GM18873 (cell line): ENCODE results near the gene SHISA8.
"Not testable (repeated sequence)": the region's sequence is repeated elsewhere in the genome, so short reads cannot be mapped to it uniquely, and the experiment has no call there.

Source experiments
- ATAC-seq: cut with Tn5 transposase; IDR thresholded peaks from one replicate; pipeline ENCODE4 v1.9.1; 2021; ENCODE audit warnings: mild to moderate bottlenecking, moderate library complexity, moderate number of reproducible peaks; ENCODE audit not compliant: unreplicated experiment, low FRiP score

Gene SHISA8

GRCh38 chr22:41900652-41901312 is 14.1 kb downstream of the SHISA8 start:
- no peak for ATAC-seq

- ATAC-seq = no peak
Measured at GRCh38 chr22:41899992-41900651, 14.8 kb downstream of the SHISA8 start.

GRCh38 chr22:41899110-41899509 is 15.8 kb downstream of the SHISA8 start:
- no peak for ATAC-seq

GRCh38 chr22:41898645-41899044 is 16.2 kb downstream of the SHISA8 start:
- ATAC-seq = no peak

GRCh38 chr22:41893591-41894375 is 21.1 kb downstream of the SHISA8 start:
- no peak for ATAC-seq

- no peak for ATAC-seq
Measured at GRCh38 chr22:41892721-41893120, 22.2 kb downstream of the SHISA8 start.

- ATAC-seq = no peak
Measured at GRCh38 chr22:41891407-41891806, 23.5 kb downstream of the SHISA8 start.

- no peak for ATAC-seq
Measured at GRCh38 chr22:41888627-41889200, 26.2 kb downstream of the SHISA8 start.

GRCh38 chr22:41885516-41885915 is 29.4 kb downstream of the SHISA8 start:
- no peak for ATAC-seq

- ATAC-seq = no peak
Measured at GRCh38 chr22:41885116-41885515, 29.8 kb downstream of the SHISA8 start.

GRCh38 chr22:41883400-41883799 is 31.5 kb downstream of the SHISA8 start:
- ATAC-seq = no peak

- ATAC-seq = no peak
Measured at GRCh38 chr22:41880653-41881052, 34.2 kb downstream of the SHISA8 start.

- no peak for ATAC-seq
Measured at GRCh38 chr22:41876675-41877074, 38.2 kb downstream of the SHISA8 start.

- ATAC-seq = no peak
Measured at GRCh38 chr22:41876275-41876674, 38.6 kb downstream of the SHISA8 start.

- no peak for ATAC-seq
Measured at GRCh38 chr22:41875531-41876270, 39.2 kb downstream of the SHISA8 start.

- ATAC-seq = no peak
Measured at GRCh38 chr22:41874090-41874489, 40.8 kb downstream of the SHISA8 start.

GRCh38 chr22:41873391-41873790 is 41.5 kb downstream of the SHISA8 start:
- no peak for ATAC-seq

- ATAC-seq = no peak
Measured at GRCh38 chr22:41870786-41871185, 44.1 kb downstream of the SHISA8 start.

- ATAC-seq = not testable (repeated sequence)
Measured at GRCh38 chr22:41870081-41870480, 44.8 kb downstream of the SHISA8 start.

- ATAC-seq = no peak
Measured at GRCh38 chr22:41868556-41868955, 46.3 kb downstream of the SHISA8 start.
